ENCODE measurements around the gene FATE1. TPM values are rescaled to one million over a fixed set of nuclear protein-coding genes. Genes with fewer than 3 reads are reported as not detected.

The FATE1 gene
- total and polyA plus RNA-seq, 2 of the 8 experiments (the other 6 are each of a cell fraction or from before 2014, with no cell fraction given) = 0.12 TPM; not detected in 1

DNA sequence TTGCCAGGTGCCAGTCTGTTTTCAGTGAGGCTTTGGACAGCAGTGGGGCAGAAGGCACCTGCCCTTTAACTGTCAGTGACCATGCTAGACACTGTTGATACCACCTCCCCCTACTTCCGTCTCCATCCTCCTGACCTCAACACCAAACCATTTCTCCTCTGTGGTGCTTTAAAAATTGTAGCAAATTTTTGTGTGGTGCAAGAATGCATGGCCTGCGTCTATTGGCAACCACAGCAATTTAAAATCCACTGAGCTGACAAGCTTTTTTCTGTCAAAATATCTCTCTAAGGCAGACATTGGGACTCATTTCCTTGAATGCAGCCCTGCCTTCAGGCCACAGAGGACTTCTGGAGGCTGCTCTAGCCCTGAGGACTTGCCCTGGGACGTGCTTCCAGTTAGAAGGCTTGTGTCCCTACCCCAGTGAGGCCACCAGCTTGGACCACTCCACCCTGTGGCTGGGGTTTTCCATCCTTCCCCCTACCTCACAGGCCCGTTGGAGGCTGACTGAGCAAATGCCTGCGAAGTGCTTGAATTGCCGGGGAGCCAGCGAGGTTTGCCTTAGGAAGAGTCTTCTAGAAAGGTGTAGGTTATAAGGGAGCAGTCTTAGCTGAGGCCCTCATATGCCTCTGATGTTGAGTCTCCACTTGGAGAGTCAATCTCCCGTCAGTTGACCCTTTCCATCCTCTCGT lies 13.7 kb upstream of the FATE1 start:
- no peak overlapping the region for H3K4ac ChIP-seq (replicated peaks; ENCODE audit: insufficient read length, low read depth, low read length)
- H2BK20ac ChIP-seq (ENCODE audit: low read length) = no peak overlapping the region
- no peak overlapping the region for H3K27ac ChIP-seq (ENCODE audit: low read depth, low read length)
- ChIA-PET POLR2A (ENCODE audit: partially characterized antibody) (no interaction called here), CTCF (ENCODE audit: partially characterized antibody) (interaction anchor here (1.5 kb wide), 1 partner anchor 12 kb away, joined by 3 read pairs; no protein-coding TSS in a partner anchor)
- no peak overlapping the region for H3K23ac ChIP-seq (ENCODE audit: insufficient read length)
- no peak overlapping the region for H2BK15ac ChIP-seq (ENCODE audit: low read length)
- H3K23me2 ChIP-seq (ENCODE audit: low read depth, low read length) = no peaks in the 10 kb centered on the region
- WGBS, 2 experiments (ENCODE audit: extremely low coverage in 1 of 2, insufficient coverage in 1 of 2, insufficient read length in 1 of 2, insufficient replicate concordance in 2 of 2, low coverage in 1 of 2, low lambda C conversion rate in 2 of 2, missing lambda C conversion rate in 1 of 2) = 91% methylated on average over 6 of the region's 9 CpGs; no CpG with 5 or more reads in 1 of the 2 experiments
- no peak overlapping the region for H2BK120ac ChIP-seq (replicated peaks; ENCODE audit: low read depth, low read length)
- H4K91ac ChIP-seq (replicated peaks; ENCODE audit: insufficient read length, low read length) = no peak overlapping the region
- no peak overlapping the region for H3K14ac ChIP-seq (ENCODE audit: insufficient read length)
- no peak overlapping the region for H3K9ac ChIP-seq (replicated peaks in 1 of 4; ENCODE audit: extremely low read depth in 1 of 4, low read depth in 3 of 4, low read length in 3 of 4)
- no peak overlapping the region for H2AFZ ChIP-seq (ENCODE audit: low read length)
- no peak overlapping the region for H4K8ac ChIP-seq (ENCODE audit: extremely low read depth, insufficient read depth, low read length)
- H4K5ac ChIP-seq (ENCODE audit: insufficient read length, low read depth, low read length) = no peak overlapping the region
- H3K79me1 ChIP-seq (ENCODE audit: low read depth, low read length) = no peaks in the 10 kb centered on the region
- H4K20me1 ChIP-seq (replicated peaks in 1 of 2; ENCODE audit: control insufficient read depth in 1 of 2, insufficient read depth in 2 of 2, low read length in 2 of 2) = no peaks in the 10 kb centered on the region
- no peak overlapping the region for H2BK5ac ChIP-seq (ENCODE audit: low read depth, low read length)
- no peak overlapping the region for H3K4me2 ChIP-seq (ENCODE audit: insufficient read depth in 1 of 2, low read depth in 2 of 2, low read length in 2 of 2)
- H3K4me3 ChIP-seq (ENCODE audit: extremely low read depth in 1 of 4, insufficient read depth in 2 of 4, low read depth in 3 of 4, low read length in 4 of 4) = no peak overlapping the region
- H3K56ac ChIP-seq (replicated peaks; ENCODE audit: insufficient read length, low read depth, low read length) = no peak overlapping the region
- no peaks in the 10 kb centered on the region for H3K4me1 ChIP-seq (replicated peaks in 1 of 4; ENCODE audit: control insufficient read depth in 3 of 4, insufficient read depth in 4 of 4, low read length in 3 of 4)
- H2BK12ac ChIP-seq (ENCODE audit: low read depth, low read length) = no peak overlapping the region
- no peaks in the 10 kb centered on the region for H3K27me3 ChIP-seq (replicated peaks in 1 of 4; ENCODE audit: control insufficient read depth in 3 of 4, extremely low read depth in 1 of 4, insufficient read depth in 3 of 4, low read length in 3 of 4)
- FAIRE-seq (no peak), DNase-seq (ENCODE audit: low read depth in 1 of 2, low spot score in 2 of 2) (no peak)
- no peaks in the 10 kb centered on the region for H3K79me2 ChIP-seq (ENCODE audit: control insufficient read depth in 1 of 2, insufficient read depth in 2 of 2, low read length in 2 of 2)
- no peaks in the 10 kb centered on the region for H3K9me3 ChIP-seq (ENCODE audit: insufficient read depth in 2 of 2, low read depth in 1 of 2, low read length in 1 of 2)
- no peak overlapping the region for H3K18ac ChIP-seq (ENCODE audit: extremely low read depth, low read length)
- no peaks in the 10 kb centered on the region for H3K36me3 ChIP-seq (ENCODE audit: control insufficient read depth in 2 of 4, insufficient read depth in 4 of 4, low read length in 3 of 4)
- H2AK5ac ChIP-seq (ENCODE audit: low read depth, low read length) = no peak overlapping the region
- TF ChIP-seq BRCA1 (IDR thresholded peaks at IDR 0.05; ENCODE audit: low read depth, low read length) (no peak), NRF1 (IDR thresholded peaks at IDR 0.05; ENCODE audit: low read depth, low read length) (no peak), ATF2 (IDR thresholded peaks at IDR 0.05; ENCODE audit: low read length) (no peak), SRF (IDR thresholded peaks at IDR 0.05; ENCODE audit: low read depth, low read length) (no peak), GABPA (IDR thresholded peaks at IDR 0.05; ENCODE audit: borderline replicate concordance, insufficient read depth, low read length) (no peak), SAP30 (IDR thresholded peaks at IDR 0.05; ENCODE audit: insufficient read depth, insufficient replicate concordance, low read length) (no peak)
- TF ChIP-seq, protein P1, sequence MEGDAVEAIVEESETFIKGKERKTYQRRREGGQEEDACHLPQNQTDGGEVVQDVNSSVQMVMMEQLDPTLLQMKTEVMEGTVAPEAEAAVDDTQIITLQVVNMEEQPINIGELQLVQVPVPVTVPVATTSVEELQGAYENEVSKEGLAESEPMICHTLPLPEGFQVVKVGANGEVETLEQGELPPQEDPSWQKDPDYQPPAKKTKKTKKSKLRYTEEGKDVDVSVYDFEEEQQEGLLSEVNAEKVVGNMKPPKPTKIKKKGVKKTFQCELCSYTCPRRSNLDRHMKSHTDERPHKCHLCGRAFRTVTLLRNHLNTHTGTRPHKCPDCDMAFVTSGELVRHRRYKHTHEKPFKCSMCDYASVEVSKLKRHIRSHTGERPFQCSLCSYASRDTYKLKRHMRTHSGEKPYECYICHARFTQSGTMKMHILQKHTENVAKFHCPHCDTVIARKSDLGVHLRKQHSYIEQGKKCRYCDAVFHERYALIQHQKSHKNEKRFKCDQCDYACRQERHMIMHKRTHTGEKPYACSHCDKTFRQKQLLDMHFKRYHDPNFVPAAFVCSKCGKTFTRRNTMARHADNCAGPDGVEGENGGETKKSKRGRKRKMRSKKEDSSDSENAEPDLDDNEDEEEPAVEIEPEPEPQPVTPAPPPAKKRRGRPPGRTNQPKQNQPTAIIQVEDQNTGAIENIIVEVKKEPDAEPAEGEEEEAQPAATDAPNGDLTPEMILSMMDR (IDR thresholded peaks at IDR 0.05; ENCODE audit: control extremely low read depth in 1 of 3, insufficient read depth in 1 of 3, low read depth in 1 of 3, low read length in 3 of 3) = no peak
- TF ChIP-seq, protein P2, sequence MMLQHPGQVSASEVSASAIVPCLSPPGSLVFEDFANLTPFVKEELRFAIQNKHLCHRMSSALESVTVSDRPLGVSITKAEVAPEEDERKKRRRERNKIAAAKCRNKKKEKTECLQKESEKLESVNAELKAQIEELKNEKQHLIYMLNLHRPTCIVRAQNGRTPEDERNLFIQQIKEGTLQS (IDR thresholded peaks at IDR 0.05; ENCODE audit: insufficient read depth, low read depth, low read length) = no peak

Measured in H1 (cell line).